Aorta (tissue), 5 donors: ENCODE measurements around the gene PRKAB1. TPM values are rescaled to one million over a fixed set of nuclear protein-coding genes. Genes with fewer than 3 reads are reported as not detected.

Experiments used
- ATAC-seq: fragments of 200-7000 bp; cut with Tn5 transposase; one replicate; pipeline ENCODE4 v1.9.1; 2022; ENCODE audit warnings: moderate library complexity; ENCODE audit not compliant: low FRiP score
- DNase-seq, 2 donors: peaks; one replicate each; pipeline ENCODE4 v3.0.0-alpha.2; 2020
- H3K27ac ChIP-seq, 2 donors: one replicate each; pipeline ENCODE4 v1.5.1; 2013; ENCODE audit warnings: low read length in 2 of 2, mild to moderate bottlenecking in 2 of 2, moderate library complexity in 2 of 2, control low read depth in 1 of 2, inconsistent platforms in 1 of 2, low read depth in 1 of 2
- H3K27me3 ChIP-seq, 2 donors: one replicate each; pipeline ENCODE4 v1.6.1; 2013; ENCODE audit warnings: control low read depth in 1 of 2, low read length in 1 of 2, mild to moderate bottlenecking in 1 of 2, moderate library complexity in 1 of 2; ENCODE audit not compliant: insufficient read depth in 2 of 2, control insufficient read depth in 1 of 2
- H3K36me3 ChIP-seq, 2 donors: one replicate each; pipeline ENCODE4 v1.6.1; 2013; ENCODE audit warnings: control low read depth in 1 of 2, low read length in 1 of 2, mild to moderate bottlenecking in 1 of 2; ENCODE audit not compliant: insufficient read depth in 2 of 2, control insufficient read depth in 1 of 2
- H3K4me1 ChIP-seq, 2 donors: one replicate each; pipeline ENCODE4 v1.6.1; 2013; ENCODE audit warnings: low read length in 2 of 2, control low read depth in 1 of 2, mild to moderate bottlenecking in 1 of 2, moderate library complexity in 1 of 2; ENCODE audit not compliant: insufficient read depth in 2 of 2, control insufficient read depth in 1 of 2
- H3K4me3 ChIP-seq, 2 donors: one replicate each; pipeline ENCODE4 v1.5.1; 2013; ENCODE audit warnings: low read length in 2 of 2, control low read depth in 1 of 2, mild to moderate bottlenecking in 1 of 2
- H3K9me3 ChIP-seq: one replicate; pipeline ENCODE4 v1.6.1; 2013; ENCODE audit warnings: mild to moderate bottlenecking, low read length; ENCODE audit not compliant: control insufficient read depth
- WGBS, 2 donors: extraction: QIAGEN DNeasy Blood & Tissue Kit; methylation state at CpG; one replicate each; pipeline ENCODE4 v1.1.7; 2013; 5-methylcytosine and 5-hydroxymethylcytosine counted together
- intact Hi-C, 2 donors: fragments of 100-400 bp; cut with DNase I; formaldehyde crosslinking; loops; one replicate each; pipeline versions ENCODE4 v1.14.2 to v1.15.0; 2022
- polyA plus RNA-seq, 2 donors: library from polyadenylated mRNA; stranded (reverse); fragments of 200-250 nt; gene quantifications; one replicate each; pipeline ENCODE4 v1.2.3, GENCODE V29; 2013
- total RNA-seq, 2 donors: library from RNA; stranded (reverse); fragmentation: NEBNext Ultra II Directional; extraction: Animal tissue kit (Norgen Biotek cat#: 25700); gene quantifications; one replicate each; pipeline ENCODE4 v1.2.1, GENCODE V29; 2021
- donor health status: healthy with polysubstance abuse.
- donor health status: Bipolar disorder and iron deficiency.
- donor health status: DM: no; HTN: no; CAD: no.
- donor health status: DM: no; HTN: no; CAD: no.
- donor health status: DM: yes; HTN: yes; CAD: no.

PRKAB1 gene
- total and polyA plus RNA-seq, 4 donors = 8.8 to 27.0 (median 25.3) TPM

- H3K9me3 ChIP-seq = no peaks in the 10 kb centered on the region
- no peaks in the 10 kb centered on the region for H3K4me1 ChIP-seq
- no peaks in the 10 kb centered on the region for H3K36me3 ChIP-seq
- DNase-seq (no peak), ATAC-seq (no peak)
- H3K27me3 ChIP-seq = peaks cover 0 to 1% of the 10 kb centered on the region in 2 donors
- no peak overlapping the region for H3K4me3 ChIP-seq
- intact Hi-C loops = no loop called here
- WGBS, 2 donors = 37 to 47% methylated on average over 1 of the region's 1 CpG
- no peak overlapping the region for H3K27ac ChIP-seq
These were observed 36.9 kb upstream of the PRKAB1 start for GRCh38 chr12:119630962-119631550.

- no peaks in the 10 kb centered on the region for H3K4me1 ChIP-seq
- H3K9me3 ChIP-seq = no peaks in the 10 kb centered on the region
- 82 to 88% methylated on average over 4 of the region's 4 CpGs for WGBS, 2 donors
- peaks cover 0 to 1% of the 10 kb centered on the region in 2 donors for H3K27me3 ChIP-seq
- DNase-seq = no peak
- no peak overlapping the region for H3K4me3 ChIP-seq
- intact Hi-C loops = no loop called here
- H3K27ac ChIP-seq = no peak overlapping the region
- no peak for ATAC-seq
- H3K36me3 ChIP-seq = no peaks in the 10 kb centered on the region
These were observed 35.8 kb upstream of the PRKAB1 start for GRCh38 chr12:119631930-119632678.

- H3K27ac ChIP-seq = no peak overlapping the region
- H3K9me3 ChIP-seq = no peaks in the 10 kb centered on the region
- 41 to 60% methylated on average over 6 of the region's 6 CpGs for whole genome bisulfite sequencing, 2 donors
- H3K4me1 ChIP-seq = no peaks in the 10 kb centered on the region
- no peak overlapping the region for H3K4me3 ChIP-seq
- DNase-seq (no peak), ATAC-seq (no peak)
- H3K27me3 ChIP-seq = peaks cover 0 to 1% of the 10 kb centered on the region in 2 donors
- intact Hi-C loops = no loop called here
- no peaks in the 10 kb centered on the region for H3K36me3 ChIP-seq
These were observed 33.2 kb upstream of the PRKAB1 start for GRCh38 chr12:119634743-119635142.

- Histone ChIP-seq H3K27me3 (no peaks in the 10 kb centered on the region), H3K4me1 (no peaks in the 10 kb centered on the region), H3K36me3 (no peaks in the 10 kb centered on the region), H3K4me3 (no peak overlapping the region), H3K9me3 (no peaks in the 10 kb centered on the region), H3K27ac (no peak overlapping the region)
- intact Hi-C loops = no loop called here
- 64 to 68% methylated on average over 4 of the region's 4 CpGs for WGBS, 2 donors
- DNase-seq (no peak), ATAC-seq (no peak)
These were observed 24.9 kb upstream of the PRKAB1 start for GRCh38 chr12:119642986-119643385.

GRCh38 chr12:119644930-119645329 is 23.0 kb upstream of the PRKAB1 start:
- H3K36me3 ChIP-seq = no peaks in the 10 kb centered on the region
- no peaks in the 10 kb centered on the region for H3K27me3 ChIP-seq
- 83 to 88% methylated on average over 3 of the region's 3 CpGs for WGBS, 2 donors
- no peak overlapping the region for H3K4me3 ChIP-seq
- intact Hi-C loops = no loop called here
- no peak for DNase-seq
- no peaks in the 10 kb centered on the region for H3K4me1 ChIP-seq
- H3K27ac ChIP-seq = no peak overlapping the region
- no peaks in the 10 kb centered on the region for H3K9me3 ChIP-seq
- no peak for ATAC-seq

GRCh38 chr12:119645535-119646059 is 22.3 kb upstream of the PRKAB1 start:
- no peaks in the 10 kb centered on the region for H3K4me1 ChIP-seq
- DNase-seq = no peak
- H3K27ac ChIP-seq = no peak overlapping the region
- WGBS, 2 donors = 82 to 88% methylated on average over 7 of the region's 7 CpGs
- H3K4me3 ChIP-seq = no peak overlapping the region
- no peaks in the 10 kb centered on the region for H3K9me3 ChIP-seq
- no peaks in the 10 kb centered on the region for H3K36me3 ChIP-seq
- ATAC-seq = no peak
- intact Hi-C loops = no loop called here
- no peaks in the 10 kb centered on the region for H3K27me3 ChIP-seq

GRCh38 chr12:119649202-119649808 is 18.6 kb upstream of the PRKAB1 start:
- Histone ChIP-seq H3K9me3 (peaks cover 2% of the 10 kb centered on the region), H3K27ac (no peak overlapping the region), H3K4me1 (no peaks in the 10 kb centered on the region), H3K36me3 (no peaks in the 10 kb centered on the region), H3K4me3 (no peak overlapping the region), H3K27me3 (no peaks in the 10 kb centered on the region)
- intact Hi-C loops = no loop called here
- no peak for DNase-seq
- ATAC-seq = no peak
- 59 to 67% methylated on average over 4 of the region's 4 CpGs for WGBS, 2 donors

GRCh38 chr12:119652665-119653064 is 15.3 kb upstream of the PRKAB1 start:
- no peaks in the 10 kb centered on the region for H3K36me3 ChIP-seq
- DNase-seq (no peak), ATAC-seq (no peak)
- no peaks in the 10 kb centered on the region for H3K4me1 ChIP-seq
- intact Hi-C loops = no loop called here
- peaks cover 3% of the 10 kb centered on the region for H3K9me3 ChIP-seq
- H3K27ac ChIP-seq = no peak overlapping the region
- 63 to 76% methylated on average over 3 of the region's 3 CpGs for WGBS, 2 donors
- no peak overlapping the region for H3K4me3 ChIP-seq
- no peaks in the 10 kb centered on the region for H3K27me3 ChIP-seq
